Prostate gland (tissue), 2 donors: ENCODE measurements around the gene KIF1B. TPM values are rescaled to one million over a fixed set of nuclear protein-coding genes. Genes with fewer than 3 reads are reported as not detected.

Experiments
- DNase-seq: peaks from one replicate; pipeline ENCODE4 v3.0.0-alpha.2; 2019; ENCODE audit warnings: low spot score
- H3K27ac ChIP-seq, 2 donors: fragments of 200-600 bp; sonication (generic); 2 replicates each; pipeline ENCODE4 v1.5.1; 2017 to 2019
- H3K27me3 ChIP-seq: fragments of 200-600 bp; sonication (generic); replicated peaks from 2 replicates; pipeline ENCODE4 v1.5.1; 2019; ENCODE audit not compliant: insufficient read depth
- H3K36me3 ChIP-seq, 2 donors: fragments of 200-600 bp; sonication (generic); 1 replicate in 1 of 2; 2 replicates in 1 of 2; pipeline versions ENCODE4 v1.5.1 to v1.8.1; 2017 to 2019
- H3K4me1 ChIP-seq: fragments of 200-600 bp; sonication (generic); replicated peaks from 2 replicates; pipeline ENCODE4 v1.5.1; 2019
- H3K4me3 ChIP-seq, 2 donors: fragments of 200-600 bp; sonication (generic); 2 replicates each; pipeline ENCODE4 v1.5.1; 2017 to 2019
- H3K9me3 ChIP-seq: fragments of 200-600 bp; sonication (generic); 2 replicates; pipeline ENCODE4 v1.5.1; 2017
- CTCF ChIP-seq, 4 experiments: fragments of 200-600 bp in 2 of 4; fragments of 450-650 bp in 2 of 4; sonication (generic) in 2 of 4; IDR thresholded peaks; 1 replicate in 3 of 4; 2 replicates in 1 of 4; pipeline ENCODE4 v1.5.1; 2016 to 2019; ENCODE audit warnings: antibody characterized with exemption in 4 of 4, mild to moderate bottlenecking in 2 of 4, moderate library complexity in 2 of 4
- POLR2A ChIP-seq: fragments of 450-650 bp; IDR thresholded peaks from one replicate; pipeline ENCODE4 v1.6.1; 2016; ENCODE audit warnings: antibody characterized with exemption, mild to moderate bottlenecking
- POLR2AphosphoS5 ChIP-seq: sonication (generic); formaldehyde crosslinking; IDR thresholded peaks from one replicate; pipeline ENCODE4 v1.6.1; 2017; ENCODE audit warnings: antibody characterized with exemption
- WGBS: methylation state at CpG from one replicate; pipeline ENCODE4 v1.1.5; 2018; 5-methylcytosine and 5-hydroxymethylcytosine counted together
- intact Hi-C: fragments of 100-400 bp; cut with DNase I; formaldehyde crosslinking; loops from one replicate; pipeline ENCODE4 v1.14.2; 2022
- total RNA-seq, 2 donors: library from RNA; depleted of rRNA; stranded (reverse); fragments of >200 nt; gene quantifications; one replicate each; pipeline ENCODE4 v1.1.0, GENCODE V29; 2016

Gene KIF1B
- total RNA-seq, 2 donors from 2014 or later: 31.3 to 56.8 TPM

- Histone ChIP-seq H3K27me3 (no peaks in the 10 kb centered on the region), H3K36me3 (peaks cover 0 to 2% of the 10 kb centered on the region in 2 donors), H3K9me3 (no peaks in the 10 kb centered on the region), H3K27ac (no peak overlapping the region), H3K4me3 (no peak overlapping the region), H3K4me1 (no peaks in the 10 kb centered on the region)
- 34% methylated on average over 2 of the region's 2 CpGs for WGBS
- intact Hi-C loops: no loop called here
- TF ChIP-seq CTCF (IDR thresholded peaks at IDR 0.05): no peak
- TF ChIP-seq POLR2AphosphoS5: no peak
- no peak for TF ChIP-seq POLR2A
- DNase-seq: no peak
Observed at GRCh38 chr1:10353693-10354092, 143.3 kb downstream of the KIF1B start.

GRCh38 chr1:10360045-10360444, 149.7 kb downstream of the KIF1B start:
- no peak overlapping the region for H3K4me3 ChIP-seq
- no peaks in the 10 kb centered on the region for H3K4me1 ChIP-seq
- intact Hi-C loops: no loop called here
- TF ChIP-seq POLR2A: no peak
- TF ChIP-seq CTCF (IDR thresholded peaks at IDR 0.05): no peak
- TF ChIP-seq POLR2AphosphoS5: no peak
- WGBS: 85% methylated on average over 1 of the region's 1 CpG
- H3K27ac ChIP-seq: no peak overlapping the region
- H3K9me3 ChIP-seq: no peaks in the 10 kb centered on the region
- H3K36me3 ChIP-seq: peaks cover 0 to under 1% of the 10 kb centered on the region in 2 donors
- no peaks in the 10 kb centered on the region for H3K27me3 ChIP-seq
- no peak for DNase-seq

GRCh38 chr1:10361515-10361914, 151.1 kb downstream of the KIF1B start:
- 92% methylated on average over 10 of the region's 10 CpGs for WGBS
- TF ChIP-seq CTCF (IDR thresholded peaks at IDR 0.05) (no peak), POLR2AphosphoS5 (no peak), POLR2A (no peak)
- H3K27ac ChIP-seq: no peak overlapping the region
- intact Hi-C loops: no loop called here
- no peaks in the 10 kb centered on the region for H3K4me1 ChIP-seq
- no peak overlapping the region for H3K4me3 ChIP-seq
- no peak for DNase-seq
- H3K9me3 ChIP-seq: no peaks in the 10 kb centered on the region
- H3K27me3 ChIP-seq: no peaks in the 10 kb centered on the region
- H3K36me3 ChIP-seq: peaks cover 6 to 8% of the 10 kb centered on the region in 2 donors

GRCh38 chr1:10368194-10368593, 157.8 kb downstream of the KIF1B start:
- WGBS: 79% methylated on average over 6 of the region's 6 CpGs
- Histone ChIP-seq H3K9me3 (no peaks in the 10 kb centered on the region), H3K4me3 (no peak overlapping the region), H3K27ac (no peak overlapping the region), H3K36me3 (peaks cover 8 to 12% of the 10 kb centered on the region in 2 donors), H3K27me3 (no peaks in the 10 kb centered on the region), H3K4me1 (no peaks in the 10 kb centered on the region)
- no peak for DNase-seq
- no peak for TF ChIP-seq POLR2A
- no peak for TF ChIP-seq POLR2AphosphoS5
- intact Hi-C loops: no loop called here

GRCh38 chr1:10374442-10374860, 164.1 kb downstream of the KIF1B start:
- H3K27ac ChIP-seq: no peak overlapping the region
- TF ChIP-seq CTCF (IDR thresholded peaks at IDR 0.05) (no peak), POLR2AphosphoS5 (no peak), POLR2A (no peak)
- no peaks in the 10 kb centered on the region for H3K27me3 ChIP-seq
- no peaks in the 10 kb centered on the region for H3K9me3 ChIP-seq
- no peaks in the 10 kb centered on the region for H3K4me1 ChIP-seq
- DNase-seq: no peak
- WGBS: 86% methylated on average over 8 of the region's 8 CpGs
- H3K4me3 ChIP-seq: no peak overlapping the region
- H3K36me3 ChIP-seq: peaks cover 0 to 13% of the 10 kb centered on the region in 2 donors
- intact Hi-C loops: no loop called here
